K562 (cell line): ENCODE results near the gene CCNL1. TPM values are rescaled to one million over a fixed set of nuclear protein-coding genes. Genes with fewer than 3 reads are reported as not detected.

Source experiments
- ATAC-seq: fragments of 200-7000 bp; cut with Tn5 transposase; 3 replicates; pipeline ENCODE4 v1.9.1; 2020; ENCODE audit warnings: moderate library complexity
- BruUV-seq: library from RNA; stranded (reverse); fragments of 400-500 nt; replicated peaks from 2 replicates; lab custom pipeline; 2021; lab: Mats Ljungman, UMichigan
- CTCF ChIA-PET: fragments of 300-600 bp; formaldehyde crosslinking; extraction: SDS; loops from one replicate; lab custom pipeline; 2021; ENCODE audit warnings: low intra/inter-chr PET ratio; lab: Yijun Ruan, JAX
- POLR2A ChIA-PET: fragments of 300-600, 350-650 bp; sonication (Branson Sonifier 250); formaldehyde crosslinking; extraction: SDS; loops from one replicate; lab custom pipeline; 2021; ENCODE audit warnings: antibody characterized with exemption, inconsistent platforms; lab: Yijun Ruan, JAX
- DNase-seq, 4 experiments: peaks; one replicate each; pipeline versions ENCODE4 v3.0.0 to v3.0.0-alpha.2; 2011 to 2018; ENCODE audit warnings: low spot score in 3 of 4, mixed read lengths in 3 of 4; ENCODE audit errors: extremely low read depth in 1 of 4
- FAIRE-seq: peaks from 2 replicates; lab custom pipeline; 2011; peaks lifted over from hg19 to GRCh38; lab: Jason Lieb, UNC
- H2AFZ ChIP-seq: 2 replicates; pipeline ENCODE4 v1.6.0; 2011; ENCODE audit warnings: low read depth, low read length, control low read depth, inconsistent platforms
- H3K27ac ChIP-seq: fragments of 200-600 bp; 3 replicates; pipeline ENCODE4 v1.8.0; 2011; ENCODE audit warnings: low read depth, mild to moderate bottlenecking, control low read depth, inconsistent platforms, low read length, moderate library complexity, mixed read lengths; ENCODE audit errors: extremely low read depth
- H3K27me3 ChIP-seq, 2 experiments: fragments of 300-600 bp in 1 of 2; 2 replicates in 1 of 2; 3 replicates in 1 of 2; pipeline versions ENCODE4 v1.6.0 to v1.8.0; 2011; ENCODE audit warnings: inconsistent platforms in 2 of 2, low read length in 2 of 2, mild to moderate bottlenecking in 1 of 2, mixed read lengths in 1 of 2, moderate library complexity in 1 of 2; ENCODE audit not compliant: control insufficient read depth in 2 of 2, insufficient read depth in 2 of 2
- H3K36me3 ChIP-seq: fragments of 300-600 bp; 3 replicates; pipeline ENCODE4 v1.8.0; 2011; ENCODE audit warnings: mild to moderate bottlenecking, low read length, inconsistent platforms; ENCODE audit not compliant: control insufficient read depth, insufficient read depth
- H3K4me1 ChIP-seq, 2 experiments: fragments of 200-600 bp in 1 of 2; replicated peaks in 1 of 2; 2 replicates in 1 of 2; 3 replicates in 1 of 2; pipeline versions ENCODE4 v1.5.1 to v1.8.0; 2011; ENCODE audit warnings: inconsistent platforms in 2 of 2, low read length in 2 of 2, mild to moderate bottlenecking in 1 of 2, mixed read lengths in 1 of 2, moderate library complexity in 1 of 2; ENCODE audit not compliant: control insufficient read depth in 2 of 2, insufficient read depth in 2 of 2
- H3K4me2 ChIP-seq: 2 replicates; pipeline ENCODE4 v1.6.1; 2011; ENCODE audit warnings: low read length, control low read depth, inconsistent platforms, mixed read lengths; ENCODE audit not compliant: insufficient read depth
- H3K4me3 ChIP-seq: fragments of 200-600 bp; sonication (generic), shearing (Covaris generic); 2 replicates; pipeline ENCODE4 v1.5.1; 2016; ENCODE audit warnings: control low read depth, inconsistent platforms
- H3K79me2 ChIP-seq: fragments of 200-600 bp; 3 replicates; pipeline ENCODE4 v1.8.0; 2011; ENCODE audit warnings: low read length, inconsistent platforms; ENCODE audit not compliant: control insufficient read depth, insufficient read depth
- H3K9ac ChIP-seq, 2 experiments: 2 replicates each; pipeline versions ENCODE4 v1.6.0 to v1.6.1; 2011; ENCODE audit warnings: low read depth in 2 of 2, low read length in 2 of 2, control low read depth in 1 of 2, inconsistent platforms in 1 of 2, mild to moderate bottlenecking in 1 of 2, mixed read lengths in 1 of 2; ENCODE audit not compliant: insufficient read depth in 1 of 2
- H3K9me1 ChIP-seq: one replicate; pipeline ENCODE4 v1.6.0; 2011; ENCODE audit warnings: inconsistent platforms, mild to moderate bottlenecking, low read length, moderate library complexity; ENCODE audit not compliant: control insufficient read depth, insufficient read depth
- H3K9me3 ChIP-seq: replicated peaks from 2 replicates; pipeline ENCODE4 v1.5.1; 2011; ENCODE audit warnings: low read depth, low read length, inconsistent platforms; ENCODE audit not compliant: control insufficient read depth, insufficient read depth
- H4K20me1 ChIP-seq: replicated peaks from 2 replicates; pipeline ENCODE4 v1.6.1; 2011; ENCODE audit warnings: low read length, inconsistent platforms, mixed read lengths; ENCODE audit not compliant: control insufficient read depth, insufficient read depth
- ETV5 ChIP-seq: sonication (generic); formaldehyde crosslinking; IDR thresholded peaks from 2 replicates; pipeline ENCODE4 v1.4.0; 2020; ENCODE audit warnings: low read depth, mild to moderate bottlenecking, missing genetic modification reagents
- MIER1 ChIP-seq: fragments of 450-650 bp; IDR thresholded peaks from 2 replicates; pipeline ENCODE4 v1.6.1; 2016; ENCODE audit warnings: antibody characterized with exemption, mild to moderate bottlenecking, low read depth
- NONO ChIP-seq, 2 experiments: fragments of 200-400 bp in 1 of 2; fragments of 450-650 bp in 1 of 2; formaldehyde crosslinking in 1 of 2; IDR thresholded peaks; 2 replicates each; pipeline ENCODE4 v1.6.1; 2017; ENCODE audit warnings: low read depth in 2 of 2, mild to moderate bottlenecking in 2 of 2, moderate library complexity in 2 of 2, low read length in 1 of 2
- POLR2AphosphoS5 ChIP-seq: IDR thresholded peaks from 2 replicates; pipeline ENCODE4 v1.6.1; 2011; ENCODE audit warnings: mild to moderate bottlenecking, low read depth, low read length, moderate library complexity; ENCODE audit not compliant: control insufficient read depth, insufficient read depth
- POLR2B ChIP-seq: fragments of 450-650 bp; IDR thresholded peaks from 2 replicates; pipeline ENCODE4 v1.6.1; 2018; ENCODE audit warnings: low read depth; ENCODE audit not compliant: partially characterized antibody
- RAD51 ChIP-seq: fragments of 450-650 bp; IDR thresholded peaks from 2 replicates; pipeline ENCODE4 v1.7.1; 2016; ENCODE audit warnings: low read depth, mild to moderate bottlenecking, borderline replicate concordance
- RBFOX2 ChIP-seq: fragments of 200-400 bp; formaldehyde crosslinking; IDR thresholded peaks from 2 replicates; pipeline ENCODE4 v1.6.1; 2017; ENCODE audit warnings: low read depth, mild to moderate bottlenecking, low read length, moderate library complexity
- WGBS: fragments of 100-300 bp; shearing (Covaris generic); methylation state at CpG from one replicate; pipeline ENCODE4 v1.1.6; 2016; ENCODE audit warnings: low coverage, mixed read lengths; ENCODE audit not compliant: insufficient coverage; ENCODE audit errors: missing lambda C conversion rate; 5-methylcytosine and 5-hydroxymethylcytosine counted together
- in situ Hi-C: fragments of 300-500 bp; cut with MboI; formaldehyde crosslinking; loops from 4 replicates; pipeline ENCODE4 v1.15.0; 2018; ENCODE audit warnings: inconsistent platforms, mixed read lengths
- intact Hi-C: fragments of 100-400 bp; cut with micrococcal nuclease; formaldehyde crosslinking; loops from 2 replicates; pipeline ENCODE4 v1.14.2; 2022
- polyA plus RNA-seq, 8 experiments: library from polyadenylated mRNA; depleted of rRNA in 4 of 8; stranded (reverse) in 5 of 8; unstranded in 3 of 8; fragments of >200 nt; fragmentation: Nextera tagmentation in 2 of 8; fragmentation: Illumina TruSeq in 1 of 8; extraction: Ambion mirVana in 2 of 8; extraction: Trizol in 1 of 8; gene quantifications; 2 replicates each; pipeline versions ENCODE4 v1.2.1 to v1.2.3, GENCODE V29; 2011 to 2014; ENCODE audit warnings: inconsistent platforms in 1 of 8, missing spikeins in 1 of 8
- total RNA-seq, 7 experiments: library from RNA; depleted of rRNA in 6 of 7; stranded (reverse); fragments of >200 nt in 6 of 7; fragmentation: Illumina TruSeq in 2 of 7; extraction: Trizol in 2 of 7; gene quantifications; 2 replicates each; pipeline versions ENCODE4 v1.2.1 to v1.2.3, GENCODE V29; 2011 to 2021; ENCODE audit warnings: low replicate concordance in 1 of 7

Gene CCNL1
- total and polyA plus RNA-seq, 9 of the 15 experiments (the other 6 are each of a cell fraction or from before 2014, with no cell fraction given), result 16.1 to 186 (median 132) TPM

GRCh38 chr3:157152930-157153329 lies 7.0 kb downstream of the CCNL1 start:
- Histone ChIP-seq H3K4me1 (peaks cover 0 to 12% of the 10 kb centered on the region in 2 experiments; a peak in 3 of 5 replicates), H3K27ac (no peak overlapping the region), H2AFZ (no peak overlapping the region), H3K9me3 (no peaks in the 10 kb centered on the region), H3K9ac (no peak overlapping the region), H4K20me1 (peaks cover 19% of the 10 kb centered on the region), H3K36me3 (peaks cover 100% of the 10 kb centered on the region), H3K4me3 (no peak overlapping the region), H3K27me3 (no peaks in the 10 kb centered on the region), H3K9me1 (no peaks in the 10 kb centered on the region), H3K79me2 (peaks cover 68% of the 10 kb centered on the region), H3K4me2 (no peak overlapping the region)
- DNase-seq (no peak), ATAC-seq (no peak), FAIRE-seq (no peak)
- intact Hi-C loops (no loop called here), in situ Hi-C loops (no loop called here)
- BruUV-seq, result no TSS peak
- ChIA-PET CTCF (no interaction called here), POLR2A (no interaction called here)
- WGBS, result 100% methylated on average over 1 of the region's 1 CpG
- 0 out of 2 replicates have a peak, but pooled peaks have one; percentile 13 for TF ChIP-seq POLR2AphosphoS5
- TF ChIP-seq NONO (IDR thresholded peaks at IDR 0.05; ENCODE audit: low read depth in 2 of 2, low read length in 1 of 2), result no peak
- TF ChIP-seq POLR2B, result peak; percentile 3

GRCh38 chr3:157152438-157152837 lies 7.5 kb downstream of the CCNL1 start:
- H4K20me1 ChIP-seq, result peaks cover 16% of the 10 kb centered on the region; the same call in 1 of the 2 replicates
- BruUV-seq, result no TSS peak
- in situ Hi-C loops, result no loop called here

More at GRCh38 chr3:157152438-157152837, 7.5 kb downstream of the CCNL1 start:
- Histone ChIP-seq H3K27ac (no peak overlapping the region), H3K9ac (no peak overlapping the region), H3K27me3 (no peaks in the 10 kb centered on the region), H3K4me1 (peaks cover 0 to 12% of the 10 kb centered on the region in 2 experiments; a peak in 3 of 5 replicates), H2AFZ (no peak overlapping the region), H3K4me3 (no peak overlapping the region), H3K9me3 (no peaks in the 10 kb centered on the region), H3K36me3 (peaks cover 100% of the 10 kb centered on the region), H3K79me2 (peaks cover 64% of the 10 kb centered on the region), H3K4me2 (no peak overlapping the region), H3K9me1 (no peaks in the 10 kb centered on the region)
- no peak for DNase-seq
- TF ChIP-seq ETV5 (no peak), MIER1 (no peak), RBFOX2 (peak; percentile 50), RAD51 (no peak)
- ChIA-PET CTCF (no interaction called here), POLR2A (no interaction called here)
- no peak for ATAC-seq
- 100% methylated on average over 2 of the region's 2 CpGs for WGBS
- FAIRE-seq, result no peak
- intact Hi-C loops, result no loop called here
